Measurements from ENCODE around the gene ARID3C.

Gene ARID3C

DNA sequence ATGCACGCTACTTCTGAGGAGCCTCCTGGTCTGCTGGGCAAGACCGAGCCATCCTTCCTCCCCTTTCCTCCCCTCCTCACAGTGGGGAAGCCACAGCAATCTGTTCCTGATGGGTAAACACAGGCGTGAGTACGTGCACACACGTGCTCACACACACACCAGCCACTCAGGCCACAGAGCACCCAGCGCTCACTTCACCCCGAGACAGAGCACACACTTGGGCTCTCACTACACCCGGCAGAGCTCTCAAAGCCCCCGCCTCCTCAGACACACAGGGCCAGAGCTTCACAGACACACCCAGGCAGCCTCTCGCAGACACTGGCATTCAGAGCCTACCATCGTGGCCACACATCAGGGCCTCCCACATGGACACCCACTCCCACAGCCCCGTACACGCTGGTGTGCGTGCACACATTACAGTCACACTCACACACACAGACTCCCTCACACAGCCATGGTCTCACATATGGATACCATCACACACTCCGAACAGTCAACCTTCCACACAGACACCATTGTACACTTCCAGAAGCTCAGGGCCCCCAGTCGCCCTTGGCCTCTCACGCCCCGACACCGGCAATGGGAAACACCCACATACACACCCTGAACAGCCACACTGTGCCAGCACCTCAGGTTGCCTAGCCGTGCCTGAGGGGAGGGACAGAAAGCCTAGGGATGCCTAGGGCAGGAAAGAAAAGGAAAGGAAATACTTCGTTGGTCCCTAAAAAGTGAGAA, 52.8 kb downstream of the ARID3C start (continued):
- no peak for TF ChIP-seq ZNF8 (CRISPR knock-in tag; IDR thresholded peaks at IDR 0.05)
- TF ChIP-seq CSRNP3 (CRISPR knock-in tag; IDR thresholded peaks at IDR 0.05): no peak
- no peak for TF ChIP-seq TOX (CRISPR knock-in tag; IDR thresholded peaks at IDR 0.05; ENCODE audit: borderline replicate concordance)

DNA sequence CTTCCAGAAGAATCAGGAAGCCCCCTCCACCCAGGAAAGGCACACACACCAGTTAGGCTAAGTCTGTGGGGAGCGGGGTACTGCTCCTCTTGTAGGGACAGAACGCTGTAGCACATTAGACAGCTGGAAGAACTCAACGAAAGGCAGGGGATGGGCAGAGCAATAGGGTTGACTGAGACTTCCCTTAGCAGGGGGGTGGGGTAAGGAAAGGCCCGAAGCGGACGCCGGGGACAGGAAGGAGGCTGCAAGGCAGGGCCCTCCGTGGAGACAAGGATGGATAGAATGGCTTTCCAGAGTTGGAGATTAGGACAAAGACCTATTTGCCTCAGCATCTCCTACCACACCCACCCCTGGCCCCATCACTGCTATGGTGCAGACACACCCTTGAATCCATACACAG, 53.6 kb downstream of the ARID3C start:
- ATAC-seq: no peak
- no peak for TF ChIP-seq ARNTL (CRISPR knock-in tag; IDR thresholded peaks at IDR 0.05; ENCODE audit: borderline replicate concordance, low read depth)
- no peak for TF ChIP-seq ZC3H10 (CRISPR knock-in tag; IDR thresholded peaks at IDR 0.05)
- no peak for TF ChIP-seq ZNF8 (CRISPR knock-in tag; IDR thresholded peaks at IDR 0.05)
- no peak for TF ChIP-seq ESRRG (CRISPR knock-in tag; IDR thresholded peaks at IDR 0.05)
- no peak for TF ChIP-seq TOX (CRISPR knock-in tag; IDR thresholded peaks at IDR 0.05; ENCODE audit: borderline replicate concordance)
- no peak for TF ChIP-seq ZNF70 (CRISPR knock-in tag; IDR thresholded peaks at IDR 0.05)
- TF ChIP-seq CSRNP3 (CRISPR knock-in tag; IDR thresholded peaks at IDR 0.05): no peak
- no peak for TF ChIP-seq PATZ1 (CRISPR knock-in tag; IDR thresholded peaks at IDR 0.05; ENCODE audit: borderline replicate concordance)
- TF ChIP-seq BACH2 (CRISPR knock-in tag; IDR thresholded peaks at IDR 0.05; ENCODE audit: borderline replicate concordance): no peak
- TF ChIP-seq ZFP3 (CRISPR knock-in tag; IDR thresholded peaks at IDR 0.05): no peak
- no peak for TF ChIP-seq CREB5 (CRISPR knock-in tag; IDR thresholded peaks at IDR 0.05; ENCODE audit: low read depth)
- TF ChIP-seq POU6F1 (CRISPR knock-in tag; IDR thresholded peaks at IDR 0.05; ENCODE audit: borderline replicate concordance, low read depth): no peak
- TF ChIP-seq TCF4 (CRISPR knock-in tag; IDR thresholded peaks at IDR 0.05; ENCODE audit: borderline replicate concordance): no peak
- TF ChIP-seq GLIS3 (CRISPR knock-in tag; IDR thresholded peaks at IDR 0.05): no peak

DNA sequence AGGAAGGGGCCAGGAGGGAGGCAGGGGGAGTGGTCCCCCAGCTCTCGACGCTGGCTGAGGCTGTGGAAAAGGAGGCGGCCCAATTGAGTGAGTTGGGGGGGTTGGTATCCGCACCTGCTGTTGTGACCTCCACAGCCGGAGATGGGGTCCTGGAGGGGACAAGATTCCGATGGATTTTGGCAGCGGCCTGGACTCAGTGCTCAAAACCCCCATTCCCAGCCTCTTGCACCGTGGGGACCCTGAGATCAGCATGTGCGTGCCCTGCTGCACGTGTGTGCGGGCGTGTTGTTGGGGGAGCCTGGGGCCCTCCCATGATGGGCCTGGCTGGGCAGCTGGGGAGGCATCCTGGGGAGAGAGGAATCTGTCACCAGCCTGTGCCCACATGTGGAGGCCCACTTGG, 54.3 kb downstream of the ARID3C start:
- no peak for ATAC-seq
- TF ChIP-seq ZNF70 (CRISPR knock-in tag; IDR thresholded peaks at IDR 0.05): no peak

- no peak for ATAC-seq
- TF ChIP-seq ZC3H10 (CRISPR knock-in tag; IDR thresholded peaks at IDR 0.05) (no peak), TOX (CRISPR knock-in tag; IDR thresholded peaks at IDR 0.05; ENCODE audit: borderline replicate concordance) (no peak), ISL1 (CRISPR knock-in tag; IDR thresholded peaks at IDR 0.05) (no peak), SNAI2 (CRISPR knock-in tag; IDR thresholded peaks at IDR 0.05) (no peak), RARB (CRISPR knock-in tag; IDR thresholded peaks at IDR 0.05) (no peak), BACH2 (CRISPR knock-in tag; IDR thresholded peaks at IDR 0.05; ENCODE audit: borderline replicate concordance) (no peak), ZFP30 (CRISPR knock-in tag; IDR thresholded peaks at IDR 0.05) (no peak), CREB5 (CRISPR knock-in tag; IDR thresholded peaks at IDR 0.05; ENCODE audit: low read depth) (no peak), TCF4 (CRISPR knock-in tag; IDR thresholded peaks at IDR 0.05; ENCODE audit: borderline replicate concordance) (no peak), ZNF565 (CRISPR knock-in tag; conservative IDR thresholded peaks at IDR 0.05; ENCODE audit: low read depth) (no peak), CSDC2 (CRISPR knock-in tag; IDR thresholded peaks at IDR 0.05) (no peak), PPARA (CRISPR knock-in tag; IDR thresholded peaks at IDR 0.05; ENCODE audit: borderline replicate concordance) (no peak), GLIS3 (CRISPR knock-in tag; IDR thresholded peaks at IDR 0.05) (no peak), OSR1 (CRISPR knock-in tag; IDR thresholded peaks at IDR 0.05) (no peak), ARNTL (CRISPR knock-in tag; IDR thresholded peaks at IDR 0.05; ENCODE audit: borderline replicate concordance, low read depth) (no peak)
- TF ChIP-seq, protein P1, sequence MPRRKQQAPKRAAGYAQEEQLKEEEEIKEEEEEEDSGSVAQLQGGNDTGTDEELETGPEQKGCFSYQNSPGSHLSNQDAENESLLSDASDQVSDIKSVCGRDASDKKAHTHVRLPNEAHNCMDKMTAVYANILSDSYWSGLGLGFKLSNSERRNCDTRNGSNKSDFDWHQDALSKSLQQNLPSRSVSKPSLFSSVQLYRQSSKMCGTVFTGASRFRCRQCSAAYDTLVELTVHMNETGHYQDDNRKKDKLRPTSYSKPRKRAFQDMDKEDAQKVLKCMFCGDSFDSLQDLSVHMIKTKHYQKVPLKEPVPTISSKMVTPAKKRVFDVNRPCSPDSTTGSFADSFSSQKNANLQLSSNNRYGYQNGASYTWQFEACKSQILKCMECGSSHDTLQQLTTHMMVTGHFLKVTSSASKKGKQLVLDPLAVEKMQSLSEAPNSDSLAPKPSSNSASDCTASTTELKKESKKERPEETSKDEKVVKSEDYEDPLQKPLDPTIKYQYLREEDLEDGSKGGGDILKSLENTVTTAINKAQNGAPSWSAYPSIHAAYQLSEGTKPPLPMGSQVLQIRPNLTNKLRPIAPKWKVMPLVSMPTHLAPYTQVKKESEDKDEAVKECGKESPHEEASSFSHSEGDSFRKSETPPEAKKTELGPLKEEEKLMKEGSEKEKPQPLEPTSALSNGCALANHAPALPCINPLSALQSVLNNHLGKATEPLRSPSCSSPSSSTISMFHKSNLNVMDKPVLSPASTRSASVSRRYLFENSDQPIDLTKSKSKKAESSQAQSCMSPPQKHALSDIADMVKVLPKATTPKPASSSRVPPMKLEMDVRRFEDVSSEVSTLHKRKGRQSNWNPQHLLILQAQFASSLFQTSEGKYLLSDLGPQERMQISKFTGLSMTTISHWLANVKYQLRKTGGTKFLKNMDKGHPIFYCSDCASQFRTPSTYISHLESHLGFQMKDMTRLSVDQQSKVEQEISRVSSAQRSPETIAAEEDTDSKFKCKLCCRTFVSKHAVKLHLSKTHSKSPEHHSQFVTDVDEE (CRISPR knock-in tag; IDR thresholded peaks at IDR 0.05): no peak
Measured at GRCh38 chr9:34573599-34574325, 55.1 kb downstream of the ARID3C start.

All from SK-N-SH treated with all-trans-retinoic acid at 6 μM for 48 hours (cell line).